ENCODE results near the gene KIF16B.

DNA sequence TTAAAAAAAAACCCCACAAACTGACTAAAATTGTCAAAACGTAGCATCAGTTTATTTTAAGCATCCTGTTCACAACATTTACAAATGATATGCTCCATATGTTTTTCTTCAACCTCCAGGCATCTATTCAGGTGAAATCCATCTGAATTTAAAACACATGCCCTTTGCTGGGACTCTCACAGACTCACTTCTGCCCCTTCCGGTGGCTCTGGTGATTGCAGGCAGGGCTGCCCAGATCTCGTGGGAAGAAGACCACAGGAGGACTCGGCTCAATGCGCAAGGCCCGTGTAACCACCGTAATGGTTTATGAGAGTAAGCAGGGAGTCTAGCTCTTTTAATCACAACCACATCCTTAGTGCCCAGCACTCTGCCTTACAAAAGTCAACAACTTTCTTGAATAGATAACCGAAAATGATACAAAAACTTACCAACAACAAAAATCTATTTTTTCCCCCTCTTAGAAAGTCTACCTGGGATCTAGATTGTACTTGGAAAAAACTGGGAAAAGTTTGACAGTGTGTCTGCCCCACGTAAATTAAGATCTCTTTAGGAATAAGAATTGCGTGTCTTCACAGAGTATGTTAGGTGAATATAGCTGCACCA lies 139.1 kb downstream of the KIF16B start:
- TF ChIP-seq, protein P1, sequence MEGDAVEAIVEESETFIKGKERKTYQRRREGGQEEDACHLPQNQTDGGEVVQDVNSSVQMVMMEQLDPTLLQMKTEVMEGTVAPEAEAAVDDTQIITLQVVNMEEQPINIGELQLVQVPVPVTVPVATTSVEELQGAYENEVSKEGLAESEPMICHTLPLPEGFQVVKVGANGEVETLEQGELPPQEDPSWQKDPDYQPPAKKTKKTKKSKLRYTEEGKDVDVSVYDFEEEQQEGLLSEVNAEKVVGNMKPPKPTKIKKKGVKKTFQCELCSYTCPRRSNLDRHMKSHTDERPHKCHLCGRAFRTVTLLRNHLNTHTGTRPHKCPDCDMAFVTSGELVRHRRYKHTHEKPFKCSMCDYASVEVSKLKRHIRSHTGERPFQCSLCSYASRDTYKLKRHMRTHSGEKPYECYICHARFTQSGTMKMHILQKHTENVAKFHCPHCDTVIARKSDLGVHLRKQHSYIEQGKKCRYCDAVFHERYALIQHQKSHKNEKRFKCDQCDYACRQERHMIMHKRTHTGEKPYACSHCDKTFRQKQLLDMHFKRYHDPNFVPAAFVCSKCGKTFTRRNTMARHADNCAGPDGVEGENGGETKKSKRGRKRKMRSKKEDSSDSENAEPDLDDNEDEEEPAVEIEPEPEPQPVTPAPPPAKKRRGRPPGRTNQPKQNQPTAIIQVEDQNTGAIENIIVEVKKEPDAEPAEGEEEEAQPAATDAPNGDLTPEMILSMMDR (IDR thresholded peaks at IDR 0.05), result peak in 5 of 6 experiments; percentile 29 to 44 (median 33)
- TF ChIP-seq POLR2A (IDR thresholded peaks at IDR 0.05), result no peak
